ENCODE results near the gene NAV2. TPM values are rescaled to one million over a fixed set of nuclear protein-coding genes. Genes with fewer than 3 reads are reported as not detected.

Gene NAV2
- 25.5 and 27.6 TPM in 2 replicates for total RNA-seq

GRCh38 chr11:19712281-19713195, at the start of gene NAV2:
Gene NAV2 (plus strand): TSS chr11:19712837. CDS start chr11:19713696, 859 bp downstream.

GRCh38 chr11:20160425-20161229, 448.0 kb downstream of the NAV2 start, which contains the start of gene DBX1:
Gene DBX1 (minus strand): TSS chr11:20160475. CDS start chr11:20160324, 151 bp downstream.

Small RNA genes lying within 50 kb of the gene (small RNA-seq; reads per million reads assigned to genes)
- gene MIR4694, result not detected

Measured in vein endothelial cell (primary cell).